DLD1 (cell line): ENCODE data around the gene NAA16.
"Not testable (repeated sequence)": the region's sequence is repeated elsewhere in the genome, so short reads cannot be mapped to it uniquely, and the experiment has no call there.

Experiments
- in situ Hi-C: cut with HindIII; loops from 2 replicates; pipeline ENCODE4 v1.10.0; 2017; ENCODE audit warnings: low sequenced_read_pairs

NAA16 gene

DNA sequence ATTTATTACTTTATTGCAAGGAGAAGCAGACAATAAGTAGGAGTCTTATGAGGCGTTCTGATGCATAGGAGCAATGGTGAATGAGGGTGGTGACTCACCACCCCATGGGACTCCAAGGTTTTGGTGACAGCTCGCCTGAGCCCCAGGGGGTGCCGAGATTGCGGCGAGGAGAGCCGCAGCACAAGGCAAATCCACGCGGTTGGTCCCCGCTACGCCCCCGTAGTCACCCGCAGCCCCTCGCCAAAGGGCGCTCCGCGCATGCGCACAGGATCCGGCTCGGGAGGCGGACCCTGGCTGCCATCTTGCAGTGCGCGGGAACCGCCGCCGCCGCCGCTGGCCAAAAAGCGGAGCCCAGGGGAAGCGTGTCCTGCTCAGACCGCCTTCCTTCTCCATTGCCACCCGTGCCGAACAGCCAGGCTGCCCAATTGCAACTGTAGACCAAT lies at the start of gene NAA16:
TSS of gene NAA16 (plus strand) at position 305 of the 443 bp plus-strand sequence. CDS start 262 bp downstream, outside the sequence.
- in situ Hi-C loops: no loop called here

- in situ Hi-C loops: no loop called here
Observed at GRCh38 chr13:41263261-41263971, 47.7 kb upstream of the NAA16 start, which contains the start of gene MTRF1. Gene MTRF1, minus strand, starts transcription at chr13:41263576. Its CDS starts 2,669 bp downstream, at chr13:41260907.

- in situ Hi-C loops: no loop called here
Observed at GRCh38 chr13:41267106-41267505, 44.0 kb upstream of the NAA16 start.

- in situ Hi-C loops: no loop called here
Observed at GRCh38 chr13:41268764-41269163, 42.3 kb upstream of the NAA16 start.

DNA sequence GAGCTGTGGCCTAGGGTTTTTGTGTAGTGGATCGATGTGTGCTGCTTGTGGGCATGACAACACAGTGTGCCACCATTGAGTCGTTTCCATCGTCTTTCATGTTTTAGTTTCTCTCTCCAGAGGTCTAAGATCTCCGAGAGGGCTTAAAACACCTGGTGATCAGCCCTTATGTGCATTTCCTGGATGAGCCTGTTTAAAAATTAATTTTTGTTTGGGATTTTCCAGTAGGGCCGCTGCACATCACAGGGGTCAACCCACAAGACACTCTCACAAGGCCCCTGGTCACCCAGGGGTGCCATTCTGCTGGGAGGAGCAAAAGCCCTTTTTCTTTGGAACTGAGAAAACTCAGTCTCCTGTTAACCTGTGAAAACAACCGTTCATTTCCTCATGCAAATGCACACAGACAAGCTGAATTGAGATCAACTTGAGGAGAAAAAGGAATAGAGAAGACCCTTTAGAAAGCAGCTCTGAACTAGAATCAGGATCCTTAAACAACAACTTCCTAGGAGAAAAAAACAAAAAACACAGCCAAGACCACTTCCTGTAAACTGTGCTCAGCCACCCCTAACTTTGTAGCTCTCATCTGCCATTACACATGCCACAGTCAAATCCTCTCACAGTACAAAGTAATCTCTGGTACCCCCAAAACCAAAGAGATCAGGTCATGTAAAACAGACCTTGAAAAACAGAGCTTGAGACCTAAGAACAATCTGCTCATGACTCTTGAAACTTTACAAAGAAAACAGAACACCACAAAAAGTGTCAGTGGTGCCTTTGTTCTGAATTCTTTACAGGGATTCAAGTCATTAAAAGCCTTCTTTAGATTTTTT lies 39.4 kb upstream of the NAA16 start:
- in situ Hi-C loops: no loop called here

- in situ Hi-C loops: no loop called here
Observed at GRCh38 chr13:41273831-41274441, 37.1 kb upstream of the NAA16 start.

DNA sequence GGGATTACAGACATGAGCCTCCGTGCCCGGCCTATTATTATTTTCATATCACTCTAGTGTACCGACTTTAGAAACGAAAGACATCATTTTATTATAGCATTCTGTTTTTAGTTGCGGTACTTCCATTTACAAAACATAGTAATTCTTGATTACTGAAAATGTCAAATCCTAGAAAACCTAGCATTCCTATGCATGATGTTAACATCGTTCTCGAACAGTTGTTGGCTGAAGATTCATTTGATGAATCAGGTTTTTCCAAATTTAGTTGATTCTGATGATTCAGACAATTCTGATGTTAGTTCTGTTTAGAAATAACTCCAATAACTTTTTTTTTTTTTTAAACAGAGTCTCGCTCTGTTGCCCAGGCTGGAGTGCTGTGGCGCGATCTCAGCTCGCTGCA lies 36.2 kb upstream of the NAA16 start:
- in situ Hi-C loops: no loop called here

- in situ Hi-C loops: no loop called here
Observed at GRCh38 chr13:41276824-41277223, 34.2 kb upstream of the NAA16 start.

DNA sequence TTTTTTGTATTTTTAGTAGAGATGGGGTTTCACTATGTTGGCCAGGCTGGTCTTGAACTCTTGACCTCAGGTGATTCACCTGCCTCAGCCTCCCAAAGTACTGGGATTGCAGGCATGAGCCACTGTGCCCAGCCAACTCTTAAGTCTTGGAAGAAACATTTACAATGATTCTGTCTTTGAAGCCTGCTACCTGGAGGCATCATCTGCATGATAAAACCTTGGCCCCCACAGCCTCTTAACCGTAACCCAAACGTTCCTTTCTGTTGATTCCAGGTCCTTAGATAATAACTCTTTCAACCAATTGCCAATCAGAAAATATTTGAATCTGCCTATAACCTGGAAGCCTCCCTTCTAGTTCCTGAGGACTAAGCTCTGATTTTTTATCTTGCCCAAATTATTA lies 31.9 kb upstream of the NAA16 start:
- in situ Hi-C loops: not testable (repeated sequence)

DNA sequence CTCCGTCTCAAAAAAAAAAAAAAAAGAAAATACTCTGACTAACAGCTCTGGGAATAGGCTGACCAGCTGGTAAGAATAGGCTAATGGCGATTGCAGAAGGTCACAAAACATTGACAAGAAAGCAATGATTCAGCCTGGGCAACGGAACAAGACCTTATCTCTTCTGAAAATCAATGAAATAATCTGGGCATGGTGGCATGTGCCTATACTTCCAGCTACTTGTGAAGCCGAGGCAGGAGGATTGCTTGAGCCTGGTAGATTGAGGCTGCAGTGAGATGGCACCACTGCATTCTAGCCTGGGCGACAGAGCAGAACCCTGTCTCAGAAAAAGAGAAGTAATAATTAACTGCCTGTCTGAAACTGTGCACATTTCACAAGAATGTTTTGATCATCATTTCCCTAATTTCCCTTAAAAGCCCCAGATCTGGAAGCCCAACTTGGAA lies 28.9 kb upstream of the NAA16 start:
- in situ Hi-C loops: no loop called here

GRCh38 chr13:41284512-41285288 lies 26.4 kb upstream of the NAA16 start:
- in situ Hi-C loops: no loop called here

DNA sequence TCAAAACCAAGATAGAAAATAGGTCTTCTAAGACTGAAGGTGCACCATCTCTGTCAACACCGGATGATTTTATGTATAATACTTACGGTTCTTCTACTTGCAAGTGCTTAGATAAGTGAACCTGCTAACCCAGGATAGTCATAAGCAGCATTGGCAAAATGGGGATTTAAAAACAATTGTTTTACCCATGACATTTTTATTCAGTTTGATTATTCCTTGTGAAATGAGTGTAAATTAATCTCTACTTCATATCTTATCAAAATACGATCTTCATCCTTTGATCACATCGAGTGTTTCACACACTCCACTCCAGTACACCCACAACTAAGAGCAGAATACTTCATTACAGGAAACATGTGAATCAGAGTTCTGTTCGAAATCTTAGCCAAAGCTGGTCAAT lies 24.7 kb upstream of the NAA16 start:
- in situ Hi-C loops: no loop called here

DNA sequence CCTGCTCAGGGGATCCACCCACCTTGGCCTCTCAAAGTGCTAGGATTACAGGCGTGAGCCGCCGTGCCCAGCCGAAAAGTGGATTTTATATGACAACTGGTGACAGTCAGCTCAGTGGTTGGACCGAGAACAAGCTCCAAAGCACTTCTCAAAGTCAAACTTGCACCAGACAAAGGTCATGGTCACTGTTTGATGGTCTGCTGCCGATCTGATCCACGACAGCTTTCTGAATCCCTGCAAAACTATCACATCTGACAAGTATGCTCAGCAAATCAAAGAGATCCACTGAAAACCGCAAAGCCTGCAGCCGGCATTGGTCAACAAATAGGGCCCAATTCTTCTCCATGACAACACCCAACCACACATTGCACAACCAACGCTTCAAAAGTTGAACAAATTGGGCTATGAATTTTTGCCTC lies 21.6 kb upstream of the NAA16 start:
- in situ Hi-C loops: no loop called here

DNA sequence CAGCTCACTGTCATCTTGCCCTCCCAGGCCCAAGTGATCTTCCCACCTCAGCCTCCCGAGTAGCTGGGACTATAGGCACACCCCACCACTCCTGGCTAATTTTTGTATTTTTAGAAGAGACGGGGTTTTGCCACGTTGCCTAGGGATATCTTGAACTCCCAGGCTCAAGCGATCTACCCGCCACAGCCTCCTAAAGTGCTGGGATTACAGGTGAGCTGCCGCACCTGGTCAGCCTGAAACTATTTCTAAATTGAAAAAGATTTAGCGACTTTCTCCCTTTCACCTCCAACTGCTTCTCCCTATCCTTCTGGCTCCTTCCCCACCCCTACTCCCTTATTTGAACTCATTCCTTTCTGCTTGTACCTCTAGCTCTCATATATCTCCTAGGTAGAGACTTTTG lies 19.8 kb upstream of the NAA16 start:
- in situ Hi-C loops: no loop called here

GRCh38 chr13:41293272-41293671 lies 17.8 kb upstream of the NAA16 start:
- in situ Hi-C loops: no loop called here

GRCh38 chr13:41294914-41295313 lies 16.2 kb upstream of the NAA16 start:
- in situ Hi-C loops: no loop called here

DNA sequence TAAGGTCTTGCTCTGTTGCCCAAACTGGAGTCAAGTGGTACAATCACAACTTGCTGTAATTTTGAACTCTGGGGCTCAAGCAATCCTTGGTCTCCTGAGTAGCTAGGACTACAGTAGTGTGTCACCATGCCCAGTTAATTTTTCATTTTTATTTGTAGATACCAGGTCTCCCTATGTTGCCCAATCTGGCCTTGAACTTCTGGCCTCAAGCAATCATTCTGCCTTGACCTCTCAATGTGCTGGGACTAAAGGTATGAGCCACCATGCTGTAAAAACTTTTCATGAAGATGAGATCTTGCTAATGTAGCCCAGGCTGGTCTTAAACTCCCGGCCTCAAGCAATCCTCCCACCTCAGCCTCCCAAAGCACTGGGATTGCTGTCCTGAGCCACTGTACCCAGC lies 15.1 kb upstream of the NAA16 start:
- in situ Hi-C loops: no loop called here

DNA sequence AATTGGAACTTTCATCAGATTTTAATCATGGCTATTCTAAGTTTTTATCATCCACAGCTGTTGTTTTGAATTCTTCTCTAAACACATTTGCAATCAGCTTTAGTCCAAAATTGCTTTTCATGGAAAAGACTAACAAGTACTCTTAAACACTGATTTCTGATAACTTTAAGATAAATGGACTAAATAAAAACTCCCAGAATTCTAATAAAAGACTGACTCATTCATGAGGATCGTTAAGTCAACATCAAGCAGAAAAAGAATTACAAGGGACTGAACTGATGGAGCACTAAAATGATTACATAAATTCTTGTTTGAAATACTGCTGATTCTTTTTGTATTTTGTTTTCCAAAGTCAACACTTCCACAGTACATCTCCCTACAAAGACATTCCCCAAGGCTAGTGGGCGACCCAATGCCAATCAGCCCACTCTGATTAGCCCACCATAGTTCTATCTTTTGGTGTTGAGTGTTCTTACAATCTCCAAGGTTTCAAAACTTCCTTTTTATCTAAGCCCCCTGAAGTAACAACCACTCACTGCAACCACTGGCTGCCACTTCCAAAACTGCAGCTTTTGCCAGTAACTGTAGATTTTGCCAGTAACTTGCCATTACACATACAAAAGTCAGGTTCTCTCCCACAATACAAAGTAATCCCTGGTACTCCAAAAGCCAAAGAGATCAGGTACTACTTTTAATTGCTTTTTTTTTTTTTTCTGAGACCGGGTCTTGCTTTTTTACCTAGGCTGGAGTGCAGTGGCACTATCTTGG lies 14.0 kb upstream of the NAA16 start:
- in situ Hi-C loops: no loop called here

DNA sequence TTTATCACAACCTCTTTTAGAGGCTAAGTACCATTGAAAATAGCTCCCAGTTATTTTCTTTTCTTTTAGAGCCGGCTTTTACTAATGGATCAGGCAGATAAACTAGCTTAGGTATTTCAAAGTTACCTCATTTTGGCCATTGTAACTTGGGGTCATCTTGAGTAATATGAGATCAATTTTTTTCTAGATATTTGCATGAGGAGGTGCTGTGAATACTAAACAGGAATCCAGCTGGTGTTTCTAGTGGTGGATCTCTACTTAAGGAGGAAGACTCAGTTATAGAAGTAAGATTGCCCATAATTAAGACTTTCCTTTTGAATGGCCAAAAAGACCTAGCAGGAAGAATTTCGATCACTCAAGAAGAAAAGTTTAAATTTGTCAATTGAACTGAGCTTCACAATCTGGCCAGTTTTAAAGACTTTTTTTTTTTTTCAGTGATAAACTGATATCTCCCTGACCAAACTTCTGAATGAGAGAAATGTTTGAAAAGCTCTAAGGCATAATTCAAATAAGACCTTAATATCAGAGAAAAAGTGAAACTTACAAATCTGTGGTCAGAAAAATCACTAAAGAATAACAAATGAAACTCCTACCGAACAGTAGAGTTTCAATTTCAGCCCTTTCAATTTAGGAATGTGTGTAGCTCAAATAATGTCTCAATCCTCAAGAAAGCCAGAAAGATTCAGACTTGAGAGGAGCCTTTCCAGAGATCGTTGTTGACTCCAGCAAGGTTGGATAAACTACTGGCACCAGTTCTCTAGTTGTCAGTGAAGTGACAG lies 11.6 kb upstream of the NAA16 start:
- in situ Hi-C loops: no loop called here
